ENCODE measurements around the gene WASF3.

Gene WASF3

GRCh38 chr13:26646603-26647002 is 89.1 kb downstream of the WASF3 start:
- no peak for DNase-seq

- no peak for DNase-seq
These were observed 93.8 kb downstream of the WASF3 start for GRCh38 chr13:26651234-26651633.

GRCh38 chr13:26653310-26653709 is 95.8 kb downstream of the WASF3 start:
- no peak for DNase-seq

- no peak for DNase-seq
These were observed 96.4 kb downstream of the WASF3 start for GRCh38 chr13:26653842-26654241.

- DNase-seq, result no peak
These were observed 99.4 kb downstream of the WASF3 start for GRCh38 chr13:26656919-26657318.

GRCh38 chr13:26658448-26659385 is 101.2 kb downstream of the WASF3 start:
- no peak for DNase-seq

- DNase-seq, result no peak
These were observed 102.7 kb downstream of the WASF3 start for GRCh38 chr13:26660185-26660584.

GRCh38 chr13:26660766-26661165 is 103.3 kb downstream of the WASF3 start:
- DNase-seq, result no peak

- no peak for DNase-seq
These were observed 106.3 kb downstream of the WASF3 start for GRCh38 chr13:26663791-26664190.

GRCh38 chr13:26664286-26664685 is 106.8 kb downstream of the WASF3 start:
- no peak for DNase-seq

- no peak for DNase-seq
These were observed 107.4 kb downstream of the WASF3 start for GRCh38 chr13:26664876-26665275.

GRCh38 chr13:26668357-26669146 is 111.1 kb downstream of the WASF3 start:
- DNase-seq, result no peak

GRCh38 chr13:26673890-26674289 is 116.4 kb downstream of the WASF3 start:
- no peak for DNase-seq

GRCh38 chr13:26677156-26677555 is 119.7 kb downstream of the WASF3 start:
- DNase-seq, result no peak

GRCh38 chr13:26678330-26678729 is 120.8 kb downstream of the WASF3 start:
- DNase-seq, result no peak

- no peak for DNase-seq
These were observed 121.3 kb downstream of the WASF3 start for GRCh38 chr13:26678796-26679195.

- no peak for DNase-seq
These were observed 122.1 kb downstream of the WASF3 start for GRCh38 chr13:26679411-26680122.

- DNase-seq, result no peak
These were observed 122.6 kb downstream of the WASF3 start for GRCh38 chr13:26680123-26680450.

GRCh38 chr13:26680572-26680971 is 123.1 kb downstream of the WASF3 start:
- no peak for DNase-seq

GRCh38 chr13:26681036-26681435 is 123.6 kb downstream of the WASF3 start:
- no peak for DNase-seq

GRCh38 chr13:26682606-26683005 is 125.1 kb downstream of the WASF3 start:
- DNase-seq, result no peak

GRCh38 chr13:26685606-26686005 is 128.1 kb downstream of the WASF3 start:
- DNase-seq, result no peak

GRCh38 chr13:26686285-26686684 is 128.8 kb downstream of the WASF3 start:
- DNase-seq, result no peak
